HEK293 (cell line): ENCODE measurements around the gene SPEF1.

Experiments
- CTCF ChIA-PET: fragments of 350-600 bp; formaldehyde crosslinking; extraction: SDS; loops from one replicate; lab custom pipeline; 2021; ENCODE audit warnings: antibody characterized with exemption; lab: Yijun Ruan, JAX
- POLR2A ChIA-PET: fragments of 300-600 bp; formaldehyde crosslinking; extraction: SDS; loops from one replicate; lab custom pipeline; 2020; ENCODE audit warnings: antibody characterized with exemption, inconsistent platforms; lab: Yijun Ruan, JAX
- H3K27ac ChIP-seq: fragments of 200-500 bp; sonication (Bioruptor generic); 2 replicates; pipeline ENCODE4 v1.5.1; 2014; ENCODE audit warnings: low read depth, low read length, control low read depth, inconsistent platforms; ENCODE audit errors: extremely low read depth
- H3K36me3 ChIP-seq, 2 experiments: fragments of 200-500 bp in 1 of 2; sonication (Bioruptor generic) in 1 of 2; 1 replicate in 1 of 2; 2 replicates in 1 of 2; pipeline ENCODE4 v1.5.1; 2014 to 2017; ENCODE audit warnings: inconsistent platforms in 2 of 2, low read length in 2 of 2; ENCODE audit not compliant: control insufficient read depth in 2 of 2, insufficient read depth in 1 of 2
- H3K4me1 ChIP-seq: fragments of 200-500 bp; sonication (Bioruptor generic); 2 replicates; pipeline ENCODE4 v1.5.1; 2014; ENCODE audit warnings: mild to moderate bottlenecking, low read length, inconsistent platforms; ENCODE audit not compliant: control insufficient read depth, insufficient read depth
- H3K4me3 ChIP-seq: 2 replicates; pipeline ENCODE4 v1.5.1; 2011; ENCODE audit warnings: low read depth, mild to moderate bottlenecking, control low read depth, low read length, moderate library complexity
- H3K9me3 ChIP-seq: fragments of 200-500 bp; sonication (Bioruptor generic); 2 replicates; pipeline ENCODE4 v1.5.1; 2014; ENCODE audit warnings: low read depth, low read length, inconsistent platforms; ENCODE audit not compliant: control insufficient read depth, insufficient read depth
- ATF2 ChIP-seq: fragments of 450-650 bp; formaldehyde crosslinking; IDR thresholded peaks from 2 replicates; pipeline ENCODE4 v1.5.1; 2016; ENCODE audit warnings: missing biosample characterization, missing genetic modification characterization, low read depth
- INSM2 ChIP-seq: fragments of 450-650 bp; formaldehyde crosslinking; IDR thresholded peaks from 2 replicates; pipeline ENCODE4 v1.5.1; 2016; ENCODE audit warnings: missing biosample characterization, missing genetic modification characterization
- KLF10 ChIP-seq: fragments of 450-650 bp; IDR thresholded peaks from 2 replicates; pipeline ENCODE4 v1.5.1; 2018; ENCODE audit warnings: missing biosample characterization, mild to moderate bottlenecking, missing genetic modification characterization
- PRDM1 ChIP-seq: fragments of 450-650 bp; formaldehyde crosslinking; IDR thresholded peaks from 2 replicates; pipeline ENCODE4; 2016; ENCODE audit warnings: missing biosample characterization, missing genetic modification characterization
- SP2 ChIP-seq: fragments of 450-650 bp; formaldehyde crosslinking; IDR thresholded peaks from 2 replicates; pipeline ENCODE4 v1.5.1; 2016; ENCODE audit warnings: missing biosample characterization, missing genetic modification characterization
- ZIC2 ChIP-seq: fragments of 450-650 bp; formaldehyde crosslinking; IDR thresholded peaks from 2 replicates; pipeline ENCODE4 v1.5.1; 2016; ENCODE audit warnings: missing biosample characterization, missing genetic modification characterization
- ZNF2 ChIP-seq: fragments of 450-650 bp; formaldehyde crosslinking; IDR thresholded peaks from 2 replicates; pipeline ENCODE4 v1.5.1; 2016; ENCODE audit warnings: missing biosample characterization, missing genetic modification characterization
- ZNF335 ChIP-seq: fragments of 450-650 bp; formaldehyde crosslinking; conservative IDR thresholded peaks from 2 replicates; pipeline ENCODE4 v1.5.1; 2016; ENCODE audit warnings: missing biosample characterization, missing genetic modification characterization
- ZNF394 ChIP-seq: fragments of 450-650 bp; formaldehyde crosslinking; IDR thresholded peaks from 2 replicates; pipeline ENCODE4 v1.5.1; 2016; ENCODE audit warnings: missing biosample characterization, missing genetic modification characterization, mild to moderate bottlenecking, moderate library complexity, borderline replicate concordance
- ZNF561 ChIP-seq: fragments of 450-650 bp; IDR thresholded peaks from 2 replicates; pipeline ENCODE4 v1.5.1; 2018; ENCODE audit warnings: missing biosample characterization, missing genetic modification characterization, borderline replicate concordance
- ZNF623 ChIP-seq: fragments of 450-650 bp; formaldehyde crosslinking; IDR thresholded peaks from 2 replicates; pipeline ENCODE4 v1.5.1; 2016; ENCODE audit warnings: missing biosample characterization, missing genetic modification characterization
- ZNF660 ChIP-seq: fragments of 450-650 bp; IDR thresholded peaks from 2 replicates; pipeline ENCODE4 v1.5.1; 2018; ENCODE audit warnings: missing biosample characterization, mild to moderate bottlenecking, missing genetic modification characterization
- ZNF837 ChIP-seq: fragments of 450-650 bp; formaldehyde crosslinking; IDR thresholded peaks from 2 replicates; pipeline ENCODE4 v1.5.1; 2016; ENCODE audit warnings: missing biosample characterization, missing genetic modification characterization
- ZSCAN23 ChIP-seq: fragments of 450-650 bp; formaldehyde crosslinking; IDR thresholded peaks from 2 replicates; pipeline ENCODE4 v1.5.1; 2016; ENCODE audit warnings: missing biosample characterization, missing genetic modification characterization
- TF ChIP-seq, protein P1 (sequence below): fragments of 450-650 bp; formaldehyde crosslinking; IDR thresholded peaks from 2 replicates; pipeline ENCODE4 v1.5.1; 2016; ENCODE audit warnings: missing biosample characterization, missing genetic modification characterization
- TF ChIP-seq, protein P2 (sequence below): fragments of 450-650 bp; formaldehyde crosslinking; IDR thresholded peaks from 2 replicates; pipeline ENCODE4 v1.5.1; 2016; ENCODE audit warnings: missing biosample characterization, missing genetic modification characterization
- TF ChIP-seq, protein P3 (sequence below): fragments of 450-650 bp; formaldehyde crosslinking; IDR thresholded peaks from 2 replicates; pipeline ENCODE4 v1.5.1; 2016; ENCODE audit warnings: missing biosample characterization, missing genetic modification characterization, borderline replicate concordance

SPEF1 gene

DNA sequence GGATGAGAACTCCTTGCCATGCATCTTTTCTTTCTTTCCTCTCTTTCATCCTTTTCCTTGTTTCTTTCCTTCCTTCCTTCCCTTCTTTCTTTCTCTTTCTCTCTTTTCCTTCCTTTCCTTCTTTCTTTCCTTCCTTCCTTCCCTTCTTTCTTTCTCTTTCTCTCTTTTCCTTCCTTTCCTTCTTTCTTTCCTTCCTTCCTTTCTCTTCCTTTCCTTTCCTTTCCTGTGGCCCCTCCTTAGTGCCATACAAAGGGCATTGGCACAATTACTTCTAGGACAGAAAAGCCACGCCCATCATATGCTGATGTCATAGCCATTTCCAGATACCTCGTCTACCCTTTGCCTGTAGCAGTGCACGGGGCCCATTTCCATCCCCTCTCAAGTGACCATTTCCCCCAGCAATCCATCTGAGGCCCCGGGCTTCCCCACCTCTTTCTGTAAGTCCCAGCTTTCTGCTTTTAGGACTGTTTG is 7.5 kb upstream of the SPEF1 start (continued):
- TF ChIP-seq ZSCAN23 (tag by site-specific recombination) (peak; percentile 68; the same call in 1 of the 2 replicates), ZNF2 (0 out of 2 replicates have a peak, but pooled peaks have one; percentile 26), PRDM1 (peak; percentile 99), SP2 (tag by site-specific recombination) (0 out of 2 replicates have a peak, but pooled peaks have one; percentile 8), ZNF394 (tag by site-specific recombination) (no peak), ATF2 (tag by site-specific recombination) (peak; percentile 87)

DNA sequence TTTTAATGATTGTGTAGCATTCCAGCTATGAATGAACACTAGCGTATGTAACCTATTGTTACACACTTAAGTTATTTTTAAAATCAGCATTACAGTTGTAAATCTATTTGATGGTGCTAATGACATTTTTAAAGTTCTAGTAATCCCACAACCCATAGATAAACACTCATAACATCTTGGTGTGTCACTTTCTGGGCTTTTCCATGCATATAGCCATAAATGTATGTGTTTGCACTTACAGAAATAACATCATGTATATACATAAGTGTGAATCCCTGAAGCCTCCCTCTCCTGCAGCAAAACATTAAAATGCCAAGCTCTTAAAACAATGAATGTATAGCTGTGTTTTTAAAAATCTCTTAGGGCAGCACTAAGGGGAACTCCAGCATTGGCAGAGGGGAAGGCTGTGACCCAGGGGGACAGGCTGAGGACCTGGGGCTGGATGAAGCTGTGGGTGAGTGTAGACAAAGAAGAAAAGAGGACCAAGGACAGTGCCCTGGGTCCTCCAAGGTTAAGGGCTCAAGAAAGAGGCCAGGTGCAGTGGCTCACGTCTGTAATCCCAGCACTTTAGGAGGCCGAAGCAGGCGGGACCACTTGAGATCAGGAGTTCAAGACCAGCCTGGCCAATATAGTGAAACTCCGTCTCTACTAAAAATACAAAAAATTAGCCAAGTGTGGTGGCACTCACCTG is 6.2 kb upstream of the SPEF1 start:
- ChIA-PET CTCF (interaction anchor here (0.6 to 10.3 kb wide), 17 partner anchors 9 to 1144 kb away, joined by 3 to 142 read pairs (median 4); partner anchors contain the start of genes AP5S1 and CDC25B), POLR2A (interaction anchor here (1.0 to 3.9 kb wide), 5 partner anchors 8 to 44 kb away, joined by 3 to 30 read pairs (median 6); partner anchors contain the start of genes AP5S1 and CDC25B)
- Histone ChIP-seq H3K4me3 (peak overlapping the region; percentile 1; the same call in 1 of the 2 replicates), H3K36me3 (peaks cover 0 to 21% of the 10 kb centered on the region in 2 experiments; a peak in 2 of 3 replicates), H3K9me3 (no peaks in the 10 kb centered on the region)
- TF ChIP-seq, protein P1, sequence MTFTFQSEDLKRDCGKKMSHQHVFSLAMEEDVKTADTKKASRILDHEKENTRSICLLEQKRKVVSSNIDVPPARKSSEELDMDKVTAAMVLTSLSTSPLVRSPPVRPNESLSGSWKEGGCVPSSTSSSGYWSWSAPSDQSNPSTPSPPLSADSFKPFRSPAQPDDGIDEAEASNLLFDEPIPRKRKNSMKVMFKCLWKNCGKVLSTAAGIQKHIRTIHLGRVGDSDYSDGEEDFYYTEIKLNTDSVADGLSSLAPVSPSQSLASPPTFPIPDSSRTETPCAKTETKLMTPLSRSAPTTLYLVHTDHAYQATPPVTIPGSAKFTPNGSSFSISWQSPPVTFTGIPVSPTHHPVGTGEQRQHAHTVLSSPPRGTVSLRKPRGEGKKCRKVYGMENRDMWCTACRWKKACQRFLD (tag by site-specific recombination): no peak
- TF ChIP-seq, protein P2, sequence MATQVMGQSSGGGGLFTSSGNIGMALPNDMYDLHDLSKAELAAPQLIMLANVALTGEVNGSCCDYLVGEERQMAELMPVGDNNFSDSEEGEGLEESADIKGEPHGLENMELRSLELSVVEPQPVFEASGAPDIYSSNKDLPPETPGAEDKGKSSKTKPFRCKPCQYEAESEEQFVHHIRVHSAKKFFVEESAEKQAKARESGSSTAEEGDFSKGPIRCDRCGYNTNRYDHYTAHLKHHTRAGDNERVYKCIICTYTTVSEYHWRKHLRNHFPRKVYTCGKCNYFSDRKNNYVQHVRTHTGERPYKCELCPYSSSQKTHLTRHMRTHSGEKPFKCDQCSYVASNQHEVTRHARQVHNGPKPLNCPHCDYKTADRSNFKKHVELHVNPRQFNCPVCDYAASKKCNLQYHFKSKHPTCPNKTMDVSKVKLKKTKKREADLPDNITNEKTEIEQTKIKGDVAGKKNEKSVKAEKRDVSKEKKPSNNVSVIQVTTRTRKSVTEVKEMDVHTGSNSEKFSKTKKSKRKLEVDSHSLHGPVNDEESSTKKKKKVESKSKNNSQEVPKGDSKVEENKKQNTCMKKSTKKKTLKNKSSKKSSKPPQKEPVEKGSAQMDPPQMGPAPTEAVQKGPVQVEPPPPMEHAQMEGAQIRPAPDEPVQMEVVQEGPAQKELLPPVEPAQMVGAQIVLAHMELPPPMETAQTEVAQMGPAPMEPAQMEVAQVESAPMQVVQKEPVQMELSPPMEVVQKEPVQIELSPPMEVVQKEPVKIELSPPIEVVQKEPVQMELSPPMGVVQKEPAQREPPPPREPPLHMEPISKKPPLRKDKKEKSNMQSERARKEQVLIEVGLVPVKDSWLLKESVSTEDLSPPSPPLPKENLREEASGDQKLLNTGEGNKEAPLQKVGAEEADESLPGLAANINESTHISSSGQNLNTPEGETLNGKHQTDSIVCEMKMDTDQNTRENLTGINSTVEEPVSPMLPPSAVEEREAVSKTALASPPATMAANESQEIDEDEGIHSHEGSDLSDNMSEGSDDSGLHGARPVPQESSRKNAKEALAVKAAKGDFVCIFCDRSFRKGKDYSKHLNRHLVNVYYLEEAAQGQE: peak; percentile 77
- 0 out of 2 replicates have a peak, but pooled peaks have one; percentile 1 for TF ChIP-seq ZNF335 (tag by site-specific recombination)
- TF ChIP-seq, all 188 proteins: peak for 2
- Histone ChIP-seq H3K4me1 (peaks cover 17% of the 10 kb centered on the region; the same call in 1 of the 2 replicates), H3K27ac (no peak overlapping the region)

- peaks cover 0 to 21% of the 10 kb centered on the region in 2 experiments; a peak in 2 of 3 replicates for H3K36me3 ChIP-seq
- H3K4me1 ChIP-seq: peaks cover 17% of the 10 kb centered on the region; the same call in 1 of the 2 replicates
- H3K27ac ChIP-seq: peak within 1 kb of the TSS; percentile 76; the same call in 1 of the 2 replicates
- POLR2A ChIA-PET: interaction anchor here (0.5 to 3.9 kb wide), 8 partner anchors 9 to 58 kb away, joined by 3 to 30 read pairs (median 4); partner anchors contain the start of genes AP5S1 and CDC25B
- CTCF ChIA-PET: interaction anchor here (0.6 to 10.3 kb wide), 15 partner anchors 8 to 1144 kb away, joined by 3 to 142 read pairs (median 4); partner anchors contain the start of genes AP5S1 and CDC25B
- peak within 1 kb of the TSS; percentile 49 for H3K4me3 ChIP-seq
- H3K9me3 ChIP-seq: no peaks in the 10 kb centered on the region
- TF ChIP-seq ZNF660 (no peak), INSM2 (tag by site-specific recombination) (no peak), KLF10 (tag by site-specific recombination) (no peak), ZNF561 (tag by site-specific recombination) (peak; percentile 43; the same call in 1 of the 2 replicates), ZNF623 (tag by site-specific recombination) (no peak), ZIC2 (tag by site-specific recombination) (no peak), ZNF837 (tag by site-specific recombination) (no peak), ZNF335 (tag by site-specific recombination) (peak; percentile 13; the same call in 1 of the 2 replicates)
- TF ChIP-seq, protein P3, sequence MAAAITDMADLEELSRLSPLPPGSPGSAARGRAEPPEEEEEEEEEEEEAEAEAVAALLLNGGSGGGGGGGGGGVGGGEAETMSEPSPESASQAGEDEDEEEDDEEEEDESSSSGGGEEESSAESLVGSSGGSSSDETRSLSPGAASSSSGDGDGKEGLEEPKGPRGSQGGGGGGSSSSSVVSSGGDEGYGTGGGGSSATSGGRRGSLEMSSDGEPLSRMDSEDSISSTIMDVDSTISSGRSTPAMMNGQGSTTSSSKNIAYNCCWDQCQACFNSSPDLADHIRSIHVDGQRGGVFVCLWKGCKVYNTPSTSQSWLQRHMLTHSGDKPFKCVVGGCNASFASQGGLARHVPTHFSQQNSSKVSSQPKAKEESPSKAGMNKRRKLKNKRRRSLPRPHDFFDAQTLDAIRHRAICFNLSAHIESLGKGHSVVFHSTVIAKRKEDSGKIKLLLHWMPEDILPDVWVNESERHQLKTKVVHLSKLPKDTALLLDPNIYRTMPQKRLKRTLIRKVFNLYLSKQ (tag by site-specific recombination): no peak
These were observed 5.5 kb upstream of the SPEF1 start, which contains the start of gene CENPB for GRCh38 chr20:3786665-3787323. TSS of gene CENPB (minus strand) at chr20:3786740. CDS start at chr20:3786483, 257 bp downstream.
